Measurements from ENCODE around the gene ARL4A. TPM values are rescaled to one million over a fixed set of nuclear protein-coding genes. Genes with fewer than 3 reads are reported as not detected.

Gene ARL4A
- total and polyA plus RNA-seq, 9 of the 15 experiments (the other 6 are each of a cell fraction or from before 2014, with no cell fraction given), result 118 to 688 (median 172) TPM

DNA sequence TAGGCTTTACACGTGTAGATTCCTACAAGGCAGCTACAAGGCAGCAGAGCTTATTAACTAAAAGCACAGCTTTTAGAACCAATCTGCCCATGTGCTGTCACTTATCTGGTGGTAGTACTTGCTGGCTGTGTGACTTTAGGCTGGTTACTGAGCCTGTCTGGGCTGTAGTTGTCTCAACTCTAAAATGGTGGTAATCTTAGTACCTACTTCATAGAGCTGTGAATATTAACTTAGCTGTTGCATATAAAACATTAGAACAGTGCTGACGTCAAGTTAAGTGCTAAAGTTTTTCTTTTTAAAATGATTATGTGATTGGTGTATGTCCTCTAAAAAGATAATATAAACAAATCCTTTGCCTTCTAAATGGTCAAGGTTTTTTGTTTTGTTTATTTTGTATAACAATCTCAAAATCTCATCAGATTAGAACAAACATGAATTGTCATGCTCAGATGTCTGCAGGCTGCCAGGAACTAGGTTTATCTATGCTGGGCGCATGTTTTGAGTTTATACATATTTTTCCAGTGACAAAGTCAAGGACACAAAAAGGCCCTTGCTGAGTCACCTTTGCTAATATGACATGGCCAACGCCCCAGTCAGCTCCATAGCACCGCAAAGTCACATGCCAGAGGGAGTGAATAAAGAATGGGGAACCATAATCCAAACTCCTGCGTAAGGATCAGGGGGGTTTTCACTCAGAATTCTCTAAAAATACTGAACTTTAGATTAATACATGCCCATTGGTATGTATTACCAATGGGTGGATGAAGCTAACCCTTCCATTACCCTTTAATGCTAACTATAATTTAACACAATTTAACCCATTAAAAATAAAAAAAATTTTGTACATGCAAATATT is 39.8 kb upstream of the ARL4A start (continued):
- TF ChIP-seq ZNF239 (CRISPR knock-in tag; IDR thresholded peaks at IDR 0.05) (peak; percentile 21; the same call in 1 of the 2 replicates), HMGN3 (IDR thresholded peaks at IDR 0.05; ENCODE audit: borderline replicate concordance, extremely low read depth, insufficient read length, low read depth, low read length) (peak; percentile 26), MAFG (tag; conservative IDR thresholded peaks at IDR 0.05) (peak; percentile 93), BRF1 (IDR thresholded peaks at IDR 0.05; ENCODE audit: borderline replicate concordance, extremely low read depth, insufficient read length) (no peak), C11orf30 (IDR thresholded peaks at IDR 0.05; ENCODE audit: low read depth) (peak; percentile 92), SMARCE1 (IDR thresholded peaks at IDR 0.05) (peak; percentile 94), RFX7 (CRISPR knock-in tag; IDR thresholded peaks at IDR 0.05) (no peak), NFE2L1 (tag; IDR thresholded peaks at IDR 0.05; ENCODE audit: borderline replicate concordance, low read depth) (peak; percentile 26; the same call in 1 of the 2 replicates), RBM25 (IDR thresholded peaks at IDR 0.05; ENCODE audit: low read depth, low read length, severe bottlenecking) (peak; percentile 97), HMG20B (CRISPR knock-in tag; IDR thresholded peaks at IDR 0.05) (no peak), FOXA1 (IDR thresholded peaks at IDR 0.05; ENCODE audit: borderline replicate concordance) (no peak), GATA2 (CRISPR knock-in tag; IDR thresholded peaks at IDR 0.05) (peak; percentile 27; the same call in 1 of the 2 replicates), TAF1 (IDR thresholded peaks at IDR 0.05; ENCODE audit: control insufficient read depth, extremely low read depth, insufficient read depth, low read length, severe bottlenecking) (peak; percentile 19), RCOR1 (IDR thresholded peaks at IDR 0.05; ENCODE audit: borderline replicate concordance in 1 of 2, low read depth in 2 of 2, low read length in 2 of 2) (peak; percentile 39 to 74; a peak in 3 of 4 replicates), NR2C2 (CRISPR knock-in tag; IDR thresholded peaks at IDR 0.05) (no peak), NR2C2 (tag; IDR thresholded peaks at IDR 0.05) (peak; percentile 36), THRA (IDR thresholded peaks at IDR 0.05) (no peak)
- TF ChIP-seq, protein P1, sequence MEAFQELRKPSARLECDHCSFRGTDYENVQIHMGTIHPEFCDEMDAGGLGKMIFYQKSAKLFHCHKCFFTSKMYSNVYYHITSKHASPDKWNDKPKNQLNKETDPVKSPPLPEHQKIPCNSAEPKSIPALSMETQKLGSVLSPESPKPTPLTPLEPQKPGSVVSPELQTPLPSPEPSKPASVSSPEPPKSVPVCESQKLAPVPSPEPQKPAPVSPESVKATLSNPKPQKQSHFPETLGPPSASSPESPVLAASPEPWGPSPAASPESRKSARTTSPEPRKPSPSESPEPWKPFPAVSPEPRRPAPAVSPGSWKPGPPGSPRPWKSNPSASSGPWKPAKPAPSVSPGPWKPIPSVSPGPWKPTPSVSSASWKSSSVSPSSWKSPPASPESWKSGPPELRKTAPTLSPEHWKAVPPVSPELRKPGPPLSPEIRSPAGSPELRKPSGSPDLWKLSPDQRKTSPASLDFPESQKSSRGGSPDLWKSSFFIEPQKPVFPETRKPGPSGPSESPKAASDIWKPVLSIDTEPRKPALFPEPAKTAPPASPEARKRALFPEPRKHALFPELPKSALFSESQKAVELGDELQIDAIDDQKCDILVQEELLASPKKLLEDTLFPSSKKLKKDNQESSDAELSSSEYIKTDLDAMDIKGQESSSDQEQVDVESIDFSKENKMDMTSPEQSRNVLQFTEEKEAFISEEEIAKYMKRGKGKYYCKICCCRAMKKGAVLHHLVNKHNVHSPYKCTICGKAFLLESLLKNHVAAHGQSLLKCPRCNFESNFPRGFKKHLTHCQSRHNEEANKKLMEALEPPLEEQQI (IDR thresholded peaks at IDR 0.05), result 0 out of 2 replicates have a peak, but pooled peaks have one; percentile 12
- TF ChIP-seq, protein P2, sequence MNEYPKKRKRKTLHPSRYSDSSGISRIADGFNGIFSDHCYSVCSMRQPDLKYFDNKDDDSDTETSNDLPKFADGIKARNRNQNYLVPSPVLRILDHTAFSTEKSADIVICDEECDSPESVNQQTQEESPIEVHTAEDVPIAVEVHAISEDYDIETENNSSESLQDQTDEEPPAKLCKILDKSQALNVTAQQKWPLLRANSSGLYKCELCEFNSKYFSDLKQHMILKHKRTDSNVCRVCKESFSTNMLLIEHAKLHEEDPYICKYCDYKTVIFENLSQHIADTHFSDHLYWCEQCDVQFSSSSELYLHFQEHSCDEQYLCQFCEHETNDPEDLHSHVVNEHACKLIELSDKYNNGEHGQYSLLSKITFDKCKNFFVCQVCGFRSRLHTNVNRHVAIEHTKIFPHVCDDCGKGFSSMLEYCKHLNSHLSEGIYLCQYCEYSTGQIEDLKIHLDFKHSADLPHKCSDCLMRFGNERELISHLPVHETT (CRISPR knock-in tag; conservative IDR thresholded peaks at IDR 0.05 in 1 of 2, IDR thresholded peaks at IDR 0.05 in 1 of 2), result peak in 1 of 2 experiments; percentile 60; a peak in 1 of 4 replicates
- TF ChIP-seq, protein P3, sequence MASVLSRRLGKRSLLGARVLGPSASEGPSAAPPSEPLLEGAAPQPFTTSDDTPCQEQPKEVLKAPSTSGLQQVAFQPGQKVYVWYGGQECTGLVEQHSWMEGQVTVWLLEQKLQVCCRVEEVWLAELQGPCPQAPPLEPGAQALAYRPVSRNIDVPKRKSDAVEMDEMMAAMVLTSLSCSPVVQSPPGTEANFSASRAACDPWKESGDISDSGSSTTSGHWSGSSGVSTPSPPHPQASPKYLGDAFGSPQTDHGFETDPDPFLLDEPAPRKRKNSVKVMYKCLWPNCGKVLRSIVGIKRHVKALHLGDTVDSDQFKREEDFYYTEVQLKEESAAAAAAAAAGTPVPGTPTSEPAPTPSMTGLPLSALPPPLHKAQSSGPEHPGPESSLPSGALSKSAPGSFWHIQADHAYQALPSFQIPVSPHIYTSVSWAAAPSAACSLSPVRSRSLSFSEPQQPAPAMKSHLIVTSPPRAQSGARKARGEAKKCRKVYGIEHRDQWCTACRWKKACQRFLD (CRISPR knock-in tag; IDR thresholded peaks at IDR 0.05), result peak; percentile 72
